Stimulated activated CD8-positive, alpha-beta memory T cell treated with anti-CD3 and anti-CD28 coated beads, Interleukin-15, amount 100 ng/mL, for 4 hours (primary cell): ENCODE data around the gene EIF4E.
"Not testable (repeated sequence)": the region's sequence is repeated elsewhere in the genome, so short reads cannot be mapped to it uniquely, and the experiment has no call there.

Experiments used
- DNase-seq, 2 donors: peaks; one replicate each; pipeline ENCODE4 v3.0.0-alpha.2; 2020; ENCODE audit warnings: low read depth in 2 of 2

Gene EIF4E

GRCh38 chr4:98879515-98879914, 49.4 kb downstream of the EIF4E start:
- no peak for DNase-seq

- no peak for DNase-seq
These were observed 55.9 kb downstream of the EIF4E start for GRCh38 chr4:98873059-98873458.

DNA sequence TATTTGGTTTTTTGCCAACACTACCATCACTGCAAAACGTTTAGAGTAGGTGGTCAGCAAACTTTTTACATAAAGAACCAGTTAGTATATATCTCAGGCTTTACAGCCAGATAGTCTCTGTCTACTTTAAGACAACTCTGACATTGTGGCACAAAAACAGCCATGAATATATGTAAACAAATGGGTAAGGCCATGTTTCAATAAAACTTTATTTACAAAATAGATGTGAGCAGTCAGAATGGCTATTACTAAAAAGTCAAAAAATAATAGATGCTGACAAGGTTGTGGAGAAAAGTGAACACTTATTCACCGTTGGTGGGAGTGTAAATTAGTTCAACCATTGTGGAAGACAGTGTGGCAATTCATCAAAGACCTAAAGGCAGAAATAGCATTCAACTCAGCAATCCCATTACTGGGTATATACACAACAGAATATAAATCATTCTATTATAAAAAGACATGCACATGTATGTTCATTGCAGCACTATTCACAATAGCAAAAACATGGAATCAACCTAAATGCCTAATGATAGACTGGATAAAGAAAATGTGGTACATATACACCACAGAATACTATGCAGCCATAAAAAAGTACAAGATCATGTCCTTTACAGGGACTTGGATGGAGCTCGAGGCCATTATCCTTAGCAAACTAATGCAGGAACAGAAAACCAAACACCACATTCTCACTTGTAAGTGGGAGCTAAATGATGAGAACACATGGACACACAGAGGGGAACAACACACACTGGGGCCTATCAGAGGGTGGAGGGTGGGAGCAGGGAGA, 56.6 kb downstream of the EIF4E start:
- DNase-seq: not testable (repeated sequence)

- DNase-seq: no peak
These were observed 61.3 kb downstream of the EIF4E start for GRCh38 chr4:98867648-98868047.

GRCh38 chr4:98865059-98865458, 63.9 kb downstream of the EIF4E start:
- DNase-seq: no peak

DNA sequence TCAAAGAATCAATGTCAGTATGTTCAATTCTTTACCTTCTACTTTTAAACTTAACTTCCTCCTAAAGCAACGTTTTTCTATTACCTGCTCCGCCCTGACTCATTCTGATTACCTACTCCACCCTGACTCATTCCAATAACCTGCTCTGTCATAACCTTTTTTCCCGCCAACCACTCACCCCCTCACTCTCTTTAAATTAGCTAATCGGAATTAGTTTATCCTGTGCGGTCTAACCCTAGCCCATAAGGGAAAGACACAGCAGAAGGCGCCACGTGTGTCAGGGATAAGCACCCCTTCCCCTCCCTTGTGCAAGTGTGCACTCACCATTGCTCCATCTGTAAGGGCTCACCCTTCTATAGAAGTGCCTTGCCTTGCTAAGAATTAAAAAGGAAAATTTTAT, 64.4 kb downstream of the EIF4E start:
- DNase-seq: no peak

DNA sequence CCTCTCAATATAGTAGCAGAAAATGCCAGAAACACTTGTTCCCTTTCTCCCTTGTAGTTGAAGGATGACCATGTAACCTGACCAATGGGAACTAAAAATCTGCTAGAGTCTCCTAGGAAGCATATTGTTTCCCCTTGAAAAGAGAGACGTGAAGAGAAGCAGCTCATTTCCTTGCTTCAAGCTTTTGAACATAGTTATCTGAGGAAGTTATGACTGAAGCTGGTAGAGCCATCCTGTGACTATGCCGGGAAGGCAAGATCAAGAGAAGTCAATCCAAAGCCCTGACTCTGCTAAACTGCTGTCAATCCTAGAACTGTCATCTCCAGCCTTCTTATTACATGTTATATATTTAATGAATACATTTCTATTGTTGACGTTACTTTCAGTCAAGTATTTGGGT, 66.6 kb downstream of the EIF4E start:
- no peak for DNase-seq

- DNase-seq: no peak
These were observed 67.6 kb downstream of the EIF4E start for GRCh38 chr4:98861100-98861884.

GRCh38 chr4:98851806-98852205, 77.1 kb downstream of the EIF4E start:
- no peak for DNase-seq

DNA sequence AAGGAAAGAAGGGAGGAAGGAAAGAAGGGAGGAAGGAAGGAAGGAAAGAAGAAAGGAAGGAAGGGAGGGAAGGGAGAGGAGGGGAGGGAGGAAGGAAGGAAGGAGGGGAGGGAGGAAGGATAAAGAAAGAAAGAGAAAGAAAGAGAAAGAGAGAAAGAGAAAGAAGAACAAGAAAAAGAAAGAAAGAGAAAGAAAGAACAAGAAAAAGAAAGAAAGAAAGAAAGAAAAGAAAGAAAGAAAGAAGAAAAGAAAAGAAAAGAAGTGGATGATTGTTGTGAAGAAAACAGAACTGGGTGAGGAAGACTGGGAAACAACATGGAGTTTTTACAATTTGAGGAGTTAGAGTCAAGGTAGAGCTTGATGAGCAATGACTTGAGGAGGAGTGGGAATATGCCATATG, 78.0 kb downstream of the EIF4E start:
- DNase-seq: no peak

DNA sequence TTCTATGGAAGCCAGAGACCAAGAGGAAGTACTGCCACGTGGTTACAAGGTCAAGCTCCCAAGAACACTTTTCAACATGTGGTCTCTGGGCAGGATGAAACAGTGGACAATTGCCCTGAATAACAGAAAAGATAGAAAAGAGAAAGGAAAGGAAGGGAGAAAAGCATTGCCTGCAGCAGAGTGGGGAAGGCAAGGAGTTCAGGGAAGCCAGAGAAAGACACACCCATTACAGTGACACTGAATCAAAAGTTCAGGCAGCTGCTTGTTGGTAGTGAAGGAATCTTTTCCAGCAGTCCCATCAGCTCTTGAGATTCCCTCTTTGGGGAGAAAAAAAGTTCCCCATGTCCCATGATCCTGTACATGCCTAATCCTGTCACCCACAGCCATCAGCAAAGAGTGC, 80.5 kb downstream of the EIF4E start:
- no peak for DNase-seq

- DNase-seq: no peak
These were observed 83.0 kb downstream of the EIF4E start for GRCh38 chr4:98845960-98846359.

GRCh38 chr4:98842917-98843316, 86.0 kb downstream of the EIF4E start:
- DNase-seq: not testable (repeated sequence)

- DNase-seq: no peak
These were observed 89.8 kb downstream of the EIF4E start for GRCh38 chr4:98838977-98839618.

GRCh38 chr4:98838531-98838930, 90.4 kb downstream of the EIF4E start:
- no peak for DNase-seq

DNA sequence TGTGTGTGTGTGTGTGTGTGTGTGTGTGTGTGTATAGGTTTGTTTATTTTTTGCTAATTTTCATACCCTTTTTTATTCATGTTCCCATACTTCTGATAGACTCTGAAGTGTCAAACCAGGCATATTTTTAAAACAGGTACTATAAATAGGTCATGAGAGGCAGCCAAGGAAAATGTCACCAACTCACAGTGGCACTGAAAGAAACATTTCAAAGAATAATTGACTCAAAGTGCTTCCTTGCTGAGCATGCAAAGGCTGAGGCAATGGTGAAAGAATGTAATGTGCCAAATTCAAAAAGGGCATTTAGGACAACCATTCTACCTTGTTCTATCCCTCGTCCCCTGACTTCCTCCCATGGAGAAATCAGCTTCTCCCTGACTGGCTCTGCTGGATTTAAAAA, 95.5 kb downstream of the EIF4E start:
- no peak for DNase-seq

GRCh38 chr4:98831036-98831435, 97.9 kb downstream of the EIF4E start:
- DNase-seq: not testable (repeated sequence)
